ENCODE results near the gene DCDC1. TPM values are rescaled to one million over a fixed set of nuclear protein-coding genes. Genes with fewer than 3 reads are reported as not detected.

Gene DCDC1
- total and polyA plus RNA-seq, 12 donors, result 0.07 to 1.5 (median 0.29) TPM; not detected in 1

GRCh38 chr11:31404614-31405013 lies 35.1 kb upstream of the DCDC1 start:
- H3K27me3 ChIP-seq, result no peaks in the 10 kb centered on the region
- TF ChIP-seq CTCF (IDR thresholded peaks at IDR 0.05), result no peak
- intact Hi-C loops (cut with DNase I), result no loop called here
- no peak for DNase-seq
- no peaks in the 10 kb centered on the region for H3K9me3 ChIP-seq (replicated peaks in 1 of 3)
- no peaks in the 10 kb centered on the region for H3K4me1 ChIP-seq (replicated peaks in 1 of 2)
- H3K27ac ChIP-seq, result no peak overlapping the region
- no peaks in the 10 kb centered on the region for H3K36me3 ChIP-seq (replicated peaks in 1 of 2)
- no peak overlapping the region for H3K4me3 ChIP-seq

- no peaks in the 10 kb centered on the region for H3K27me3 ChIP-seq
- peak; percentile 29 to 75 (median 54) for TF ChIP-seq CTCF (IDR thresholded peaks at IDR 0.05)
- no peak for TF ChIP-seq POLR2A (IDR thresholded peaks at IDR 0.05)
- no peaks in the 10 kb centered on the region for H3K9me3 ChIP-seq (replicated peaks in 1 of 3)
- no peak for DNase-seq
- WGBS, 4 donors, result 49 to 54% (median 50%) methylated on average over 5 of the region's 5 CpGs
- no peaks in the 10 kb centered on the region for H3K4me1 ChIP-seq (replicated peaks in 1 of 2)
- H3K4me3 ChIP-seq, result no peak overlapping the region
- intact Hi-C loops (cut with DNase I), result loop anchor here in 1 of 2 donors (5.0 kb wide), 1 partner anchor 475 kb away; no protein-coding TSS in a partner anchor
- H3K27ac ChIP-seq, result no peak overlapping the region
- no peaks in the 10 kb centered on the region for H3K36me3 ChIP-seq (replicated peaks in 1 of 2)
These were observed 27.8 kb upstream of the DCDC1 start for GRCh38 chr11:31397239-31397834.

GRCh38 chr11:31387379-31387778 lies 17.8 kb upstream of the DCDC1 start:
- 85 to 94% (median 86%) methylated on average over 2 of the region's 2 CpGs for WGBS, 4 donors
- H3K4me3 ChIP-seq, result no peak overlapping the region
- intact Hi-C loops (cut with DNase I), result no loop called here
- H3K36me3 ChIP-seq (replicated peaks in 1 of 2), result no peaks in the 10 kb centered on the region
- H3K4me1 ChIP-seq (replicated peaks in 1 of 2), result no peaks in the 10 kb centered on the region
- no peak for TF ChIP-seq POLR2A (IDR thresholded peaks at IDR 0.05)
- TF ChIP-seq CTCF (IDR thresholded peaks at IDR 0.05), result no peak
- no peak overlapping the region for H3K27ac ChIP-seq
- H3K9me3 ChIP-seq (replicated peaks in 1 of 3), result no peaks in the 10 kb centered on the region
- H3K27me3 ChIP-seq, result no peaks in the 10 kb centered on the region
- DNase-seq, result no peak

GRCh38 chr11:31383116-31383515 lies 13.6 kb upstream of the DCDC1 start:
- Histone ChIP-seq H3K4me1 (replicated peaks in 1 of 2) (no peaks in the 10 kb centered on the region), H3K27me3 (no peaks in the 10 kb centered on the region), H3K27ac (no peak overlapping the region), H3K9me3 (replicated peaks in 1 of 3) (no peaks in the 10 kb centered on the region), H3K4me3 (no peak overlapping the region), H3K36me3 (replicated peaks in 1 of 2) (no peaks in the 10 kb centered on the region)
- TF ChIP-seq CTCF (IDR thresholded peaks at IDR 0.05) (no peak), POLR2A (IDR thresholded peaks at IDR 0.05) (no peak)
- 71 to 89% (median 86%) methylated on average over 1 of the region's 1 CpG for WGBS, 4 donors
- no peak for DNase-seq
- intact Hi-C loops (cut with DNase I), result no loop called here

Data from adrenal gland (tissue), 12 donors.